Right ventricle myocardium inferior (tissue), 1 donor: ENCODE data around the gene PLXNA1. TPM values are rescaled to one million over a fixed set of nuclear protein-coding genes. Genes with fewer than 3 reads are reported as not detected.
A peak's percentile ranks its signal among the peaks of the same experiment; 100 is the strongest.

ENCODE experiments used
- ATAC-seq: fragments of 200-7000 bp; cut with Tn5 transposase; one replicate; pipeline ENCODE4 v1.9.1; 2020; ENCODE audit warnings: mild to moderate bottlenecking, moderate library complexity
- DNase-seq: peaks from one replicate; pipeline ENCODE4 v3.0.0; 2021; ENCODE audit errors: missing footprints
- intact Hi-C: fragments of 100-400 bp; cut with DNase I; formaldehyde crosslinking; loops from one replicate; pipeline ENCODE4 v1.11.0; 2022
- total RNA-seq: library from RNA; stranded (reverse); fragmentation: NEBNext Ultra II Directional; extraction: Animal tissue kit (Norgen Biotek cat#: 25700); gene quantifications from one replicate; pipeline ENCODE4 v1.2.1, GENCODE V29; 2021
- donor health status: DM: no; HTN: yes; CAD: no; lungs with severe emphysema.

PLXNA1 gene
- total RNA-seq, 1 donor from 2014 or later, result 29.6 TPM

GRCh38 chr3:126951561-126951960 is 31.4 kb upstream of the PLXNA1 start:
- no peak for ATAC-seq
- DNase-seq, result no peak
- intact Hi-C loops, result no loop called here

DNA sequence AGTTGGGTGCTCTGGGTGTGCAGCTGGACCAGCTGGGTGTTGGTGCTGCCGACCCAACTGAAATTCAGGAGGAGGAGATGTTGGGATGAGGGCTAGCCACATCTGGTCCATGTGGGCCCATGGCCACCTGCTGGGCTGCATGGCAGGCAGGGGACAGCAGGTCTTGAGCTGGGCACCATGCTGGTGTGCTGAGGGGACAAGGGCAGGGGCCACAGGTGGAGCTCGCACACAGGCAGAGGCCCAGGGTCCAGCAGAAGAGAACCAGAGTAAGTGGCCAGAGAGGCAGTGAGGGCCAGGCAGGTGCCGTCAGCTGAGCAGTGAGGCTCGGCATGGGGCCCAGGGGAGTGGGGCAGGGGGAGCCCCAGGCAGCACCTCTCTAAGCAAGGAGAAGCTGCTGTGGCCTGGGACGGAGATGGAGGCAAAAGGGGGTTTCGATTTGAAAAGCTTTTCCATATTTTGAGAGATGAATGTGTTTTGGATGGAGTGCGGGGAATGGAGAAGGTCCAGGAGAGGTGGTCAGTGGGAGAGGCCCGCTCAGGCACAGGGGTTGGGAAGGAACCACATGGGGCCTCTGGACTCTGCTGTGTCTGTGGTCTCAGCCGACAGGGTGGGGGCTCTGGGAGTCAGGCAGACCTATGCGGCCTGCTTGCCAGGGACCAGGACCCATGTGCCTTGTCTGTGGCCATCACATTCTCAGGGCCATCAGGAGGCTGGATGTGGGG is 30.5 kb upstream of the PLXNA1 start:
- no peak for ATAC-seq
- intact Hi-C loops, result no loop called here

GRCh38 chr3:126952983-126953660 is 29.8 kb upstream of the PLXNA1 start:
- no peak for DNase-seq
- no peak for ATAC-seq
- intact Hi-C loops, result no loop called here

More for the DNA sequence above, 30.5 kb upstream of the PLXNA1 start:
- no peak for DNase-seq

DNA sequence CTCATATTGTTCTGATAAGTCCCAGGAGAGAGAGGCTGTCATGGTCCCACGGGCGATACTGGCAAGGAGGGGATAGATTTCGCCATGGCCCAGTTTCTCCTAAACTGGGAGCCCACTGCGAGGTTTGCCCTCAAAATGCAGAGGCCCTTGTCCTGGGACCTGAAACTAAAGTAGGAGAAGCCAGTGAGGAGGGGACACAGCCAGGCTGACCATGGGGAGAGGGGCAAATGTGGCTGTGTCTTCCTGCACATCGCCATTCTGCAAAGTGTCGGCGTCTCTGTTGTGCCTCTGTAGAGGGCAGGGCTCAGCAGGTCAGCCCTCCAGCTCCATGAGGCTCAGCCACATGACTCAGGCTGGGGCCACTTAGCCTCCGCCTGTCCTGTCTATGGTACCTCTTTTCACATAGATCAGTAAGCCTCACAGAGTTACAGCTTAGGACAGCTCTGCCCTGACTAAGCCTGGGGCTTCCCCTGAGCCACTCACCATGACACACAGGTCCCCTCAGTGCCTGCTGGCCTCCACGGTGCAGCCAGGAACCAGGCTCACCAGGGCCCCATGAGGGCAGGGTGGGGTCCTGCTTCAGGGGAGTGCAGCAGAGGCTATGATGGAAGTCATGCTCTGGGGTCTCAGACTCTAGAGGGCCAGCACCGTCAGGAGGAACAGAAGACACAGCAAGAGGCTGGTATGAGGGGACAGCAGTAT is 28.6 kb upstream of the PLXNA1 start:
- DNase-seq (no peak), ATAC-seq (no peak)
- intact Hi-C loops, result no loop called here

- ATAC-seq (no peak), DNase-seq (no peak)
- intact Hi-C loops, result no loop called here
Observed at GRCh38 chr3:126955004-126955790, 27.7 kb upstream of the PLXNA1 start.

- intact Hi-C loops, result no loop called here
- ATAC-seq, result no peak
- DNase-seq, result no peak
Observed at GRCh38 chr3:126956361-126956760, 26.6 kb upstream of the PLXNA1 start.

- ATAC-seq, result no peak
- no peak for DNase-seq
- intact Hi-C loops, result no loop called here
Observed at GRCh38 chr3:126956866-126957650, 25.9 kb upstream of the PLXNA1 start.

GRCh38 chr3:126957776-126958637 is 24.9 kb upstream of the PLXNA1 start:
- intact Hi-C loops, result no loop called here
- ATAC-seq, result no peak
- DNase-seq, result peak; percentile 65

DNA sequence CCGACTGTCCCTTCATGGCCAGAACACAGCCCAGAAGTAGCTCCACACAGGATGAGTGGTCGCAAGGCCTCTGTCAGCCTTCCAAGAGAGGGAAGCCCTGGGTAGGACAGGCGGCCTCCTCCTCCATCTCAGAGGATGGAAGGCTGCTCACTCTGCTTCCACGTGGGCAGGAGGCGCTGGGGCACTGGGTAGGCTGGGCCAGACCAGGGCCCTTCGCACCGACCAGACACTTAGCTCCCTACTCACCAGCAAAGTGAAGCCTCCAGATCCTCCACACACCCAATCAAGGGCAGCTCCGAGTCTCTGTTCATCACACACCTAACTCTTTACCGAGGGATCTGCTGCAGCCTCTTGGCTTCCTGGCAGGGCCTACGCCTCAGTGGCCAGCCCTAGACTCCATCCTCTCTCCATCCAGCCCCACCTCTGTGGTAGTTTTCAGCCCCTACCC is 24.3 kb upstream of the PLXNA1 start:
- DNase-seq, result no peak
- ATAC-seq, result no peak
- intact Hi-C loops, result no loop called here

DNA sequence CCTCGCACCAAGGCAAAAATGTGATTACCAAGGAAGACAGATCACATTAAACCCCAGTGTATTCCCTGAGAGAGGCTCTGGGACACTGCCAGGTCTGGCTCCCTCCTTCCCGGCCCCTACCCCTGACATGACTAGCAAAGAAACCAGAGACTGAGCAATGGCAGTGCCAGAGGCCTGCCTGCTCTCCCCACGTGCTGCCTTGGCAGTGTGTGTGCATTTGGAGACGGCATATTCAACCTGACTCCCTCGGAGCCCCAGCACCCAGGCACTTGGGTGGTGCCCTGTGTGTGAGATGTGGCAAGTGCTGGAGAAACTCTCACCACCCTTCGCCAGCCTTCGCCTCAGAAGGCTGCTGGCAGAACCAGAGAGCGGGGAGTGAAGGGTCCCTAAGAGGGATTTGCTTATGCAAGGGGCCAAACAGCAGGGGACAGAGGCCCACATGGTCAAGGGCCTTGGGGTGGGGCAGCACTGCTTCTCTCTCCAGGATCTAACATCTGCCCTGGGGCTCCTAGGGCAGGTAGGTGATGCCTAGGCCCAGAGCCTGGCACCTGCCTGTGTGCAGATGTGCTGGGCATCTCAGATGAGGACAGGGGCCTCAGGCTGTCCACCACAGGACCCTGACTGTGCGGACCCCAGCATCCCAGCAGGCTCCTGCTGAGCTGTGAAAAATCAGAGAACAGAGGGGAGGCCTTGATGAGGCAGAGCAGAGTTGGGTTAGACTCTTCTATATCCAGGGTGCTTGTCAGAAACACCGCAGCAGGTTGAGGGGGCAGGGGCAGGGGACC is 23.6 kb upstream of the PLXNA1 start:
- DNase-seq (no peak), ATAC-seq (no peak)
- intact Hi-C loops, result no loop called here

DNA sequence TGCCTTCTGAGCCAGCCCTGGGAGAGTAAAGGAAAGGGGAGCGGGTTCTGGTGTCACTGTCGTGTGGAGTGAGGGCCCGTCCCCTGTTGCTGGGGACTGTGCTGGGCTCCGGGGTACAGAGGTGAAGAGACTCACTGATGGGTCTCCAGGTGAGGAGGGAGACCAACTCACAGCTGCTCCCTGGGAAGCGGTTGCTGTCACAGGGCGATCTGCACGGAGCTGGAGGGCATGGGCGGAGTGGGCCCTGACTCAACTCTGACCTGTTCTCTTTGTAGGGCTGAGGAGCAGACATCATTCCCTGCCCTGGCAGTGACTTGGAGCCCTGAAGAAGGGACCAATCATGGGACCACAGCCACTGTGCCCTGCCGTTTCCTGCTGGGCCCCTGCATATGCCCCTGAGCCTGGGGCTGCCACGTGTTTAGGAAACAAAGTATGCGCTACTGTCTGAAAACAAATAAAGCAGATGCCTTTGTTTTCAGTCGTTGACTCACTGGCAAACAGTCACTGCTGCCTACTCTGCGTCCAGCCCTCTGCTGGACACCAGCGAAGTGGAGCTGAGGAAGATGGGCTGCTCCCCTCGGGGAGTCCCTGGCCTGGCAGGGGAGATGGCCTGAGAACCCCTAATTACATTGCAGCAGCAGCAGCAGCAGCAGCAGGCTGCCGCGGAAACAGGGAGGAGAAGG is 22.9 kb upstream of the PLXNA1 start:
- DNase-seq (no peak), ATAC-seq (no peak)
- intact Hi-C loops, result loop anchor here (2.0 to 5.0 kb wide), 2 partner anchors 133 to 207 kb away; no protein-coding TSS in a partner anchor

DNA sequence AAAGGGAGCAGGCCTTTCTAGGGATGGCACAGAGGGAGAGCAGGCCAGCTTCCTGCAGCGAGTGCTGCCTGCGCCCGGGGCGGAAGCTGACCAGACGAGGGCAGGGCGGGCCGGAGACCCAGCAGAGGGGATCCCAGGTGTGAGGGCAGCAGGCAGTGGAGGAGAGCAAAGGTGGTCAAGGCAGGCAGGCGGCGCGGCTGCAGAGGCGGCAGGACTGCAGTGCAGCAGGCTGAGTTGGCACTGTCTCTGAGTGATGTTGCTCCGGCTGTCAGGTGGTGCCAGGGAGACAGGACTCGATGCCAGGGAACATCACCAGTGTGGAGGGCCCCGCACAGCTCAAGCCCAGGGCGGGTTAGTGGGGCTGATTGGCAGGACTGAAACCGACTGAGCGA is 22.3 kb upstream of the PLXNA1 start:
- intact Hi-C loops, result loop anchor here (2.0 to 5.0 kb wide), 2 partner anchors 133 to 208 kb away; no protein-coding TSS in a partner anchor
- peak; percentile 74 for DNase-seq
- peak; percentile 62 for ATAC-seq

GRCh38 chr3:126961191-126961790 is 21.6 kb upstream of the PLXNA1 start:
- ATAC-seq (peak; percentile 86), DNase-seq (peak; percentile 90)
- intact Hi-C loops, result loop anchor here (2.0 to 5.0 kb wide), 2 partner anchors 134 to 208 kb away; no protein-coding TSS in a partner anchor

DNA sequence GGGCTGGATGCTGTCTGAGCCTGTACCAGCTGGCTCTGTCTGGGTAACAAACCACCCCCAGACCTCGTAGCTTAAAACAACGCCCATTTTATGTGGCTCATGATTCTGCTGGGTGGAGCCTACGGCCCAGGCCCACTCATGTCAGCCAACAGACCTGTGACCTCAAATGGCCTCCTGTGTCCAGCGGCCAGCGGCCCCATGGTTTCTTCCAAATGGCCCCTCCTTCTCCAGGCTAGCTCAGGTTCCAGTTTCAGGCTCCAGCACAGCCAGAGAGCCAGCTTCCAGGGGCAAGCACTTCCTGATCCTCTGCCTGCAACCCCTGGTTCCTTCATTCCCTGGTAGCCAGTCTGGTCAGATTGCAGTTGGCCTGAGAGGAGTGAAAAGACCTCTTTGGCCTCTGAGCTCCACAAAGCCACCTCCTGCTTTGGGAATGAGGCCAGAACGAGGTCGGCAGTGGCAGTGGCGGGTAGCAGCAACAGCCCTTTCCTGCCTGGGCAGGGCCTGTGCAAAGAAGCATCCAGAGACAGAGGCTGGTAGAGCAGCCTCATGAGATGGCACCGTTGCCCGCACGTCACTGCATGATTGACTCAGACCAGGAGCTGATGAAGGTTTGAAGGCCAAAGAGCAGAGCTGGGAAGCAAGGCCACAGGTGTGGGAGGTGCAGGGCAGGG is 21.0 kb upstream of the PLXNA1 start:
- intact Hi-C loops, result loop anchor here (2.0 to 5.0 kb wide), 2 partner anchors 135 to 209 kb away; no protein-coding TSS in a partner anchor
- ATAC-seq (peak; percentile 76), DNase-seq (peak; percentile 80)

- intact Hi-C loops, result loop anchor here (5.0 kb wide), 1 partner anchor 135 kb away; no protein-coding TSS in a partner anchor
- no peak for DNase-seq
- no peak for ATAC-seq
Observed at GRCh38 chr3:126962756-126963155, 20.2 kb upstream of the PLXNA1 start.
